Memory B cell (primary cell): ENCODE results near the gene ODR4.
"Not testable (repeated sequence)": the region's sequence is repeated elsewhere in the genome, so short reads cannot be mapped to it uniquely, and the experiment has no call there.

ENCODE experiments used
- ATAC-seq: fragments of 150-1000 bp; cut with Tn5 transposase; 2 replicates; pipeline ENCODE4 v1.10.0; 2021; ENCODE audit warnings: low read depth, mild to moderate bottlenecking, moderate library complexity
- DNase-seq, 2 donors: peaks; one replicate each; pipeline ENCODE4 v3.0.0; 2022; ENCODE audit warnings: low spot score in 2 of 2
- H3K27ac Mint-ChIP-seq: one replicate; pipeline ENCODE4 v1.8.0; 2022; ENCODE audit warnings: mild to moderate bottlenecking, moderate library complexity, mixed read lengths
- H3K27me3 Mint-ChIP-seq: one replicate; pipeline ENCODE4 v1.8.0; 2022; ENCODE audit warnings: mixed read lengths
- H3K36me3 Mint-ChIP-seq: one replicate; pipeline ENCODE4 v1.8.0; 2022; ENCODE audit warnings: mild to moderate bottlenecking, mixed read lengths
- H3K4me1 Mint-ChIP-seq: one replicate; pipeline ENCODE4 v1.8.0; 2022; ENCODE audit warnings: mixed read lengths
- H3K4me3 Mint-ChIP-seq: one replicate; pipeline ENCODE4 v1.8.0; 2022; ENCODE audit warnings: mild to moderate bottlenecking, moderate library complexity, mixed read lengths
- H3K9me3 Mint-ChIP-seq: one replicate; pipeline ENCODE4 v1.8.0; 2022; ENCODE audit warnings: mixed read lengths

ODR4 gene

DNA sequence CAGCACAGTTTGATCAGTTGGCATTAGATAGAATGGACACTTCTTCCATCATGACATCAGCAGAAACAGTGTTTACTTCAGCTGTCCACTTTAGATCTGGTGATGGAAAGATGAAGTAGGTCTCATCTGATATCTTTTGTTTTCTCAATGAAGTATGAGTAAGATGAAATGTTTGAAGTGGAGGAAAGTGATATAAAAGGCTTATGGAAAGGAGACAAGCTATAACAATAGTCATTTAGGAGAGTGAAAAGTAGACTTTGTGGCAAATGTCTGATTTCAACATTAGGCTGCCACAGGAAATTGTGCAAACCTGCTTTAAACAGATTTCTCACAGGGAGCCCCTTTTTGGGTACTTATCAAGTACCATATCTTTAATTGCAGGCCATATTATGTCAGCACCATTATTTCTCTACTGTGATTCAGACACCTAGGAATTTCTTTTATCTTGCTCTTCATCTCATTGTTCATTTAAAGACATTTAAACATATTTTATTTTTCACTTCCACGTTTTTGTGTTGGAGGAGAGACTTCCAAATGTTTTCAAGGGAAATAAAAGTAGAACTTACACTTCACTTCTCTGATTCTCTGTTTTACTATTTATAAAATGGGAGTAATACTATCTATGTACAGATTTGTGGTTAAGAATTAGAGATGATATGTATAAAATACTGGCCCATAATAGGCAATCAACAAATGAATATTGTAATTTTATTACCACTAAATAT, 67.2 kb downstream of the ODR4 start:
- H3K36me3 Mint-ChIP-seq = peaks cover 4% of the 10 kb centered on the region
- DNase-seq = no peak
- no peaks in the 10 kb centered on the region for H3K9me3 Mint-ChIP-seq
- no peak overlapping the region for H3K27ac Mint-ChIP-seq
- H3K27me3 Mint-ChIP-seq = no peaks in the 10 kb centered on the region
- H3K4me1 Mint-ChIP-seq = no peaks in the 10 kb centered on the region
- no peak for ATAC-seq
- no peak overlapping the region for H3K4me3 Mint-ChIP-seq

DNA sequence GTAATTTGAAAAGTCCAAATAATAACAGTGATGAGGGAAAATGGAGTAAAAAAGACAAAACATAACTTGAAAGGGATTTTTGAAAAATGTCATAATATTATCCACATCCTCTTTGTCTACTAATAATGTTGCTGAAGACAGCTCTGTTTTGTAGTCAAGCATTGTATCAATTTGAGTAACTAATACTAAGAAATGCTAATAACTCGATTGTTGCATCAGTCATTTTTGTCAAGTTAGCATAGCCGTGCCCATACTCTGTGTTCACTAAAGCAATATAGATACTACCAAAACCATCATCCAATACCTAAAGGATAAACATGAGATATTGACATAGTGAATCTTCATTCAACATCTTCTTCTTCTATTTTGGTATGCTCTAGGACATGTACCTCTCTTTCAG, 68.0 kb downstream of the ODR4 start:
- Mint-ChIP-seq H3K27ac (no peak overlapping the region), H3K36me3 (no peaks in the 10 kb centered on the region), H3K27me3 (no peaks in the 10 kb centered on the region), H3K4me3 (no peak overlapping the region), H3K4me1 (no peaks in the 10 kb centered on the region), H3K9me3 (no peaks in the 10 kb centered on the region)
- ATAC-seq (no peak), DNase-seq (no peak)

DNA sequence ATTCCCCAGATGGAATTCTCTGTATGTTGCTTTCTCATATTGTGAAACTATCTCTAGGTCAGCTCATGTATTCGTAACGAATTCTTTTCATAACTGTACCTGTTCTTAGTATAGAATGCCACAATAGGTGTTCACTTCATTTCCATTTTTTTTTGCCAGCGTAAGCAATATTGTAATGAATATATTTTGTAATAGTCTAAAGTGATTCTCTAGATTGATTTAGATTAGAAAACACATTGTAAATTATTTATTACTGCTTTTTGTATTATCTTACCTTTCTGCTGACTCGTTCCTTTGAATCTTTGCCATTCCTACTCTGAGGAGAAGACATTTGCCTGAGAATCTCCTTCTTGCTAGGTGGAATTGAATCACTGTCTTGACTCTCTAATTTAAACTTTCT, 70.5 kb downstream of the ODR4 start:
- Mint-ChIP-seq H3K27ac (no peak overlapping the region), H3K9me3 (no peaks in the 10 kb centered on the region), H3K4me1 (no peaks in the 10 kb centered on the region), H3K27me3 (no peaks in the 10 kb centered on the region), H3K36me3 (no peaks in the 10 kb centered on the region), H3K4me3 (no peak overlapping the region)
- ATAC-seq (no peak), DNase-seq (no peak)

DNA sequence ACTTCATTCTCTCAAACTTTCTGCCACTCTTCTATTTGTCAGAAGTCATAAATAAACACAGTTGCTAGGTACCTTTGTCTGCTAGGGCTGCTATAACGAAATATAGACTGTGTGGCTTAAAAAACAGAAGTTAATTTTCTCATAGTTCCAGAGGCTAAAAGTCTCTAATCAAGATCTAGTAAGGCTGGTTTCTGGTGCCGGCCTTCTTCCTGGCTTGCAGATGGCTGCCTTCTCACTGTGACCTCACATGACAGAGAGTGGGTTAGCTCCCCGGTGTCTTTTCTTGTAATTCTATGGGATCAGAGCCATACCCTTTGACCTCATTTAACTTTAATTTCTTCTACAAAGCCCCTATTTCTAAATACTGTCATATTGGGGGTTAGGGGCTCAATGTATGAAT, 79.3 kb downstream of the ODR4 start:
- Mint-ChIP-seq H3K36me3 (no peaks in the 10 kb centered on the region), H3K4me3 (no peak overlapping the region), H3K27ac (no peak overlapping the region), H3K9me3 (no peaks in the 10 kb centered on the region), H3K27me3 (no peaks in the 10 kb centered on the region), H3K4me1 (no peaks in the 10 kb centered on the region)
- no peak for ATAC-seq
- no peak for DNase-seq

DNA sequence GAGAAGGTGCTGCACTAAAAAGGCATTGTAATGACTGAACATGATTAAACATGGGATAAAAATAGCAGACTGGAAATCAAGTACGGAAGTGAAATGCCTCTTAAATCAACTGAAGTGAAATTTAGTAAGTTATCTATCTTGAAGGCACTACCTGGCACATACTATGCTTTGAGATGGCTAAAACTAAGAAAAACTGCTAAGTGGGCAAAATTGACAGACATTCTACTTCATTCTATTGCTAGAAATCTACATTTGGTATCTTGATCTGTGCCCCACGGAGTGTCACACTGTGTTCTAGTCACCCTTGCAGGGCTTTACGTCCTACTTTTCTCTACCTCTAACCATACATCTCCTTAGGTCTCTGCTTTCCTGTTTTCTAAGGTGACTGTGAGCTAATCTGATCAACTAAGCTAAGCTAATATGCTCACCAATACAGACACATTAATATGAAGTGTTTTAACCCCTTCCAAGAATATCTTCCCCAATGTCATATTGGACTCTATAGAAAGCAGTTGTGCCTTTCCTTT, 81.2 kb downstream of the ODR4 start:
- ATAC-seq (no peak), DNase-seq (no peak)
- Mint-ChIP-seq H3K4me1 (no peaks in the 10 kb centered on the region), H3K9me3 (no peaks in the 10 kb centered on the region), H3K27ac (no peak overlapping the region), H3K36me3 (no peaks in the 10 kb centered on the region), H3K4me3 (no peak overlapping the region), H3K27me3 (no peaks in the 10 kb centered on the region)

DNA sequence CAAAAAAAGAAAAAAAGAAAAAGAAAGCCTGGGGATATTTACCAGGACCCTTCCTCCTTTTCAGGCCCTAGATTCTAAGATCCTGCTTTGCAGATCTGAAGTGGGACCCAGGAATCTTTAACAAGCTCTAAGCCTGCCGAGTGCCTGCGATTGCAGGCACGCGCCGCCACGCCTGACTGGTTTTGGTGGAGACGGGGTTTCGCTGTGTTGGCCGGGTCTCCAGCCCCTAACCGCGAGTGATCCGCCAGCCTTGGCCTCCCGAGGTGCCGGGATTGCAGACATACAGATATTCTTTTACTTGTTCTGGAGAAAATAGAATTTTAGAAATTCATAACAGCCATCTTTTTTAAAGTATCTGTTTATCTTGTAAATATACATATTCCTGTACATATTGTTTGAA, 83.5 kb downstream of the ODR4 start:
- not testable (repeated sequence) for H3K9me3 Mint-ChIP-seq, DNase-seq, H3K27me3 Mint-ChIP-seq, H3K4me1 Mint-ChIP-seq, H3K27ac Mint-ChIP-seq, ATAC-seq, H3K4me3 Mint-ChIP-seq, H3K36me3 Mint-ChIP-seq

DNA sequence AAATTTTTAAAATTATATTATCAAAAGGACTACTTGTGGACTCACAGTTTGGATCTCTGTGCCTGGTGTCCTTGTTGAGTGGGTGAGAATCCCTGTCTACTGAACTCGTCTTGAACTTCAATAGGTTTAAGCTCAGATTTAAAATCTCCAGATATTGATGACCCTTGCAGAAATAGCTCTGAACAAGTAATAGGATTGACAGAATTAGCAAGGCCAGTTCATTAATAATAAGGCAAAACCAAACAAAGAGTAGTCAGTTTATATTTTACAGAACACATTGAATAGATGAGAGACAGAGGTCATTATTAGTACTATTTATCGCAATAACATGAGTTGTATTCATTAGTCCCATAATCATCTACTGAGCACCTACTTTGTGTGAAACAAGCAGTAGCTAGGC, 85.4 kb downstream of the ODR4 start, which contains the start of gene PDC:
Gene PDC, minus strand, starts transcription at position 101 of the 400 bp plus-strand sequence. CDS start 11,655 bp downstream, outside the sequence.
- H3K27me3 Mint-ChIP-seq = no peaks in the 10 kb centered on the region
- no peaks in the 10 kb centered on the region for H3K9me3 Mint-ChIP-seq
- no peaks in the 10 kb centered on the region for H3K4me1 Mint-ChIP-seq
- no peaks in the 10 kb centered on the region for H3K36me3 Mint-ChIP-seq
- ATAC-seq (no peak), DNase-seq (no peak)
- H3K4me3 Mint-ChIP-seq = no peak within 1 kb of the TSS
- no peak within 1 kb of the TSS for H3K27ac Mint-ChIP-seq

DNA sequence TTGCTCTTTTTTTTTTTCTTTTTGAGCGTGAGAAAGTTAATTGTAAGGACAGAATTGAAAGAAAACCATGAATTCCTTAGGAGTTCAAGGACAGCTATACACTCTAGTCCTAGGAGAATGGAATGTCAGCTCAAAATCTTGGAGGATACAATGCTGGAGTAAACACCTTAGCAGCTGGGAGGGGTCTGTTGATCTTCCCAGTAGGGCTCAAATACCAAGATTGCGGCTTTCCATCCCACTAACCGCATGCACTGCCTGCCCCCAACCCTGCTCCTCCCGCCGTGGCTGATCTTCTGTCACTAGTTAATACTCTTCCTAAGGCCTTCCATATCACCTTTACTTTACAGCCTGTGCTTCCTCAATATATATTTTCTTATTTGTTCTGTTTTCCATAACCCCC, 87.9 kb downstream of the ODR4 start:
- no peak overlapping the region for H3K4me3 Mint-ChIP-seq
- no peaks in the 10 kb centered on the region for H3K4me1 Mint-ChIP-seq
- DNase-seq (no peak), ATAC-seq (no peak)
- no peaks in the 10 kb centered on the region for H3K27me3 Mint-ChIP-seq
- no peaks in the 10 kb centered on the region for H3K9me3 Mint-ChIP-seq
- H3K36me3 Mint-ChIP-seq = no peaks in the 10 kb centered on the region
- no peak overlapping the region for H3K27ac Mint-ChIP-seq

DNA sequence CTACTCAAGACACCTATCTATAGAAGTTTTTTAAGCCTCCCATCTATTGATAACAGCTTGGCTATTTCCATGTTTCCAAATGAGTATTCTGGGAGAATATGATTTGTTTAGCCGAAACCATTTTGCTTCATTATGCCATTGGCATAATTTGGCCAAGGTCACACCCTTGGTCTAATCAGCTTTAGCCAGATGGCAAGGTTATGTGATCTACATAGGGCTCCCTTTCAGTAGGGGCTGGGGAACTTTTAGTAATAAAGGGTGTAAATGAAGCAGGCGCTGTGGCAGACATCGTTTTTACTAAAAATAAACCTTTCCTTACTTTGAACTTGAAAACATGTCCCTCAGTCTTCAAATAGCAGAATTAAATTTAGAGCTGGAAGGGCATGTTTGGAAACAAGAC, 88.3 kb downstream of the ODR4 start:
- H3K4me3 Mint-ChIP-seq = no peak overlapping the region
- DNase-seq (no peak), ATAC-seq (no peak)
- H3K36me3 Mint-ChIP-seq = no peaks in the 10 kb centered on the region
- no peaks in the 10 kb centered on the region for H3K9me3 Mint-ChIP-seq
- no peaks in the 10 kb centered on the region for H3K4me1 Mint-ChIP-seq
- no peaks in the 10 kb centered on the region for H3K27me3 Mint-ChIP-seq
- H3K27ac Mint-ChIP-seq = no peak overlapping the region

DNA sequence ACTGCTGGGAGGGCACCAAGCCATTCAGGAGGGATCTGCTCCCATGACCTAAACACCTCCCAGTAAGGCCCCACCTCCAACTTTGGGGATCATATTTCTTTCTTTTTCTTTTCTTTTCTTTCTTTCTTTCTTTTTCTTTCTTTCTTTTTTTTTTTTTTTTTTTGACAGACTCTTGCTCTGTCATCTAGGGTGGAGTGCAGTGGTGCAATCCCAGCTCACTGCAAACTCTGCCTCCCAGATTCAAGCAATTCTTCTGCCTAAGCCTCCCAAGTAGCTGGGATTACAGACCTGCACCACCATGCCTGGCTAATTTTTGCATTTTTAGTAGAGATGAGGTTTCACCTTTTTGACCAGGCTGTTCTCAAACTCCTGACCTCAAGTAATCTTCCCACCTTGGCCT, 89.9 kb downstream of the ODR4 start:
- H3K4me1 Mint-ChIP-seq, H3K27me3 Mint-ChIP-seq, H3K4me3 Mint-ChIP-seq, H3K27ac Mint-ChIP-seq, H3K9me3 Mint-ChIP-seq, DNase-seq, ATAC-seq, H3K36me3 Mint-ChIP-seq: not testable (repeated sequence)

DNA sequence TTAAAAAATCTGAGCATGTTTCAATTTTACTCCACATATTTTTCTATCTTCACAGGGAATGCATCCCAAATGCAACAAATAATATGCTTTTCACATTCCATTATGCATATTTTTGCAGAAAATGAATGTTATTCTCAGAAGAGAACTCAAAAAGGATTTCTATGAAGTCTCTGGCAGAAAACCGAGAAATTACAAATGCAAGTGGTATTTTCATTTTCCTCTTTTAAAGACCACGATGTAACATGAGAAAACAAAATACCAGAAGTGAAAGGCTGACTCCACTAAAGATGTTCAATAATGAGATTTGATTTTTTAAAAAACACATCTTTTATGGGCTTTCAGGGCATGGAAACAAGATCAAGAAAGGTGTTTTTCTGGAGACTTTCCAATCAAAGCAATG, 90.3 kb downstream of the ODR4 start:
- Mint-ChIP-seq H3K27ac (no peak overlapping the region), H3K27me3 (no peaks in the 10 kb centered on the region), H3K36me3 (no peaks in the 10 kb centered on the region), H3K4me1 (no peaks in the 10 kb centered on the region), H3K9me3 (no peaks in the 10 kb centered on the region), H3K4me3 (no peak overlapping the region)
- DNase-seq = no peak
- no peak for ATAC-seq
